Smooth muscle cell (in vitro differentiated cells): Measurements from ENCODE around the gene IGFBP6. TPM values are rescaled to one million over a fixed set of nuclear protein-coding genes. Genes with fewer than 3 reads are reported as not detected.

Source experiments
- DNase-seq: peaks from one replicate; lab custom pipeline; 2025; ENCODE audit not compliant: unreplicated experiment; lab: John Stamatoyannopoulos, UW
- H2AFZ ChIP-seq: fragments of 200-600 bp; sonication (generic); 2 replicates; pipeline ENCODE4 v1.6.0; 2016; ENCODE audit warnings: antibody characterized with exemption, low read depth, mild to moderate bottlenecking
- H3F3A ChIP-seq: fragments of 200-600 bp; sonication (generic); 2 replicates; pipeline ENCODE4 v1.6.0; 2017; ENCODE audit warnings: antibody characterized with exemption, low read depth
- H3K27ac ChIP-seq: fragments of 200-600 bp; sonication (generic); 2 replicates; pipeline ENCODE4 v1.5.1; 2016; ENCODE audit warnings: low read depth, mild to moderate bottlenecking
- H3K27me3 ChIP-seq: fragments of 200-600 bp; sonication (generic); 2 replicates; pipeline ENCODE4 v1.6.1; 2016; ENCODE audit warnings: low read depth, mild to moderate bottlenecking
- H3K36me3 ChIP-seq: fragments of 200-600 bp; sonication (generic); 2 replicates; pipeline ENCODE4 v1.5.1; 2016; ENCODE audit warnings: low read depth
- H3K4me1 ChIP-seq: fragments of 200-600 bp; sonication (generic); 2 replicates; pipeline ENCODE4 v1.5.1; 2016; ENCODE audit warnings: low read depth
- H3K4me2 ChIP-seq: fragments of 200-600 bp; sonication (generic); 2 replicates; pipeline ENCODE4 v1.6.0; 2016; ENCODE audit warnings: mild to moderate bottlenecking
- H3K4me3 ChIP-seq: fragments of 200-600 bp; sonication (generic); 2 replicates; pipeline ENCODE4 v1.5.1; 2016; ENCODE audit warnings: mild to moderate bottlenecking
- H3K79me2 ChIP-seq: fragments of 200-600 bp; sonication (generic); 2 replicates; pipeline ENCODE4 v1.6.0; 2016; ENCODE audit warnings: low read depth, mild to moderate bottlenecking
- H3K9ac ChIP-seq: fragments of 200-600 bp; sonication (generic); 2 replicates; pipeline ENCODE4 v1.6.0; 2016; ENCODE audit warnings: low read depth
- H3K9me3 ChIP-seq: fragments of 200-600 bp; sonication (generic); replicated peaks from 2 replicates; pipeline ENCODE4 v1.5.1; 2016; ENCODE audit warnings: low read depth
- H4K20me1 ChIP-seq: fragments of 200-600 bp; sonication (generic); 2 replicates; pipeline ENCODE4 v1.6.0; 2016; ENCODE audit warnings: low read depth
- CTCF ChIP-seq: fragments of 200-600 bp; sonication (generic); IDR thresholded peaks from 2 replicates; pipeline ENCODE4 v1.5.1; 2017; ENCODE audit warnings: borderline replicate concordance, mild to moderate bottlenecking, antibody characterized with exemption; ENCODE audit not compliant: insufficient read depth, poor library complexity, severe bottlenecking
- WGBS: methylation state at CpG from one replicate; pipeline ENCODE4 v1.1.7; 2016; ENCODE audit warnings: low lambda C conversion rate; 5-methylcytosine and 5-hydroxymethylcytosine counted together
- polyA plus RNA-seq: library from polyadenylated mRNA; unstranded; fragments of >200 nt; fragmentation: Nextera tagmentation; extraction: Ambion mirVana; gene quantifications from 2 replicates; pipeline ENCODE4 v1.2.1, GENCODE V29; 2016
- total RNA-seq: library from RNA; depleted of rRNA; stranded (reverse); fragments of >200 nt; gene quantifications from 2 replicates; pipeline ENCODE4 v1.2.3, GENCODE V29; 2014

Gene IGFBP6
- total and polyA plus RNA-seq, 2 experiments from 2014 or later = 22.6 to 94.4 TPM

GRCh38 chr12:53074999-53075370 is 22.5 kb upstream of the IGFBP6 start:
- TF ChIP-seq CTCF = no peak
- Histone ChIP-seq H3K9me3 (no peaks in the 10 kb centered on the region), H3K27ac (no peak overlapping the region), H3K9ac (no peak overlapping the region), H3F3A (no peaks in the 10 kb centered on the region), H3K4me1 (peaks cover 8% of the 10 kb centered on the region), H4K20me1 (peaks cover 53% of the 10 kb centered on the region), H2AFZ (no peak overlapping the region), H3K27me3 (no peaks in the 10 kb centered on the region), H3K4me3 (no peak overlapping the region), H3K4me2 (no peak overlapping the region), H3K79me2 (peaks cover 19% of the 10 kb centered on the region), H3K36me3 (no peaks in the 10 kb centered on the region)
- 90% methylated on average over 3 of the region's 3 CpGs for WGBS
- no peak for DNase-seq

- Histone ChIP-seq H3K9ac (no peak overlapping the region), H3K27me3 (no peaks in the 10 kb centered on the region), H3K9me3 (no peaks in the 10 kb centered on the region), H3K4me2 (no peak overlapping the region), H4K20me1 (peaks cover 38% of the 10 kb centered on the region), H3K79me2 (peaks cover 19% of the 10 kb centered on the region), H3K27ac (no peak overlapping the region), H3K36me3 (no peaks in the 10 kb centered on the region), H3K4me3 (no peak overlapping the region), H3K4me1 (peaks cover 8% of the 10 kb centered on the region), H2AFZ (no peak overlapping the region), H3F3A (peaks cover 8% of the 10 kb centered on the region)
- no peak for DNase-seq
- 100% methylated on average over 3 of the region's 3 CpGs for WGBS
- no peak for TF ChIP-seq CTCF
Observed at GRCh38 chr12:53076461-53076860, 21.0 kb upstream of the IGFBP6 start.

GRCh38 chr12:53077030-53077429 is 20.4 kb upstream of the IGFBP6 start:
- no peak overlapping the region for H3K4me3 ChIP-seq
- no peak for DNase-seq

More at GRCh38 chr12:53077030-53077429, 20.4 kb upstream of the IGFBP6 start:
- H4K20me1 ChIP-seq = peaks cover 32% of the 10 kb centered on the region
- 97% methylated on average over 8 of the region's 8 CpGs for WGBS
- H3K4me2 ChIP-seq = no peak overlapping the region
- peaks cover 8% of the 10 kb centered on the region for H3F3A ChIP-seq
- H3K27ac ChIP-seq = no peak overlapping the region
- no peak overlapping the region for H3K9ac ChIP-seq
- TF ChIP-seq CTCF = no peak
- peaks cover 8% of the 10 kb centered on the region for H3K4me1 ChIP-seq
- H3K9me3 ChIP-seq = no peaks in the 10 kb centered on the region
- no peaks in the 10 kb centered on the region for H3K36me3 ChIP-seq
- no peak overlapping the region for H2AFZ ChIP-seq
- H3K79me2 ChIP-seq = peaks cover 19% of the 10 kb centered on the region
- no peaks in the 10 kb centered on the region for H3K27me3 ChIP-seq
